GM12891 (cell line): ENCODE data around the gene EXTL1.

Experiments used
- DNase-seq: peaks from one replicate; pipeline ENCODE4 v3.0.0; 2011; ENCODE audit warnings: low spot score; ENCODE audit not compliant: insufficient read length
- FAIRE-seq: peaks from 2 replicates; lab custom pipeline; 2011; peaks lifted over from hg19 to GRCh38; lab: Jason Lieb, UNC
- PAX5 ChIP-seq: IDR thresholded peaks from 2 replicates; pipeline ENCODE4 v1.6.1; 2011; ENCODE audit warnings: low read length, moderate library complexity, mild to moderate bottlenecking; ENCODE audit not compliant: insufficient read depth, severe bottlenecking
- POLR2A ChIP-seq: IDR thresholded peaks from 2 replicates; pipeline ENCODE4 v1.6.1; 2011; ENCODE audit warnings: low read depth, low read length, control low read depth
- POLR2AphosphoS5 ChIP-seq: IDR thresholded peaks from 2 replicates; pipeline ENCODE4 v1.6.1; 2011; ENCODE audit warnings: low read depth, low read length, control low read depth
- POU2F2 ChIP-seq: IDR thresholded peaks from 2 replicates; pipeline ENCODE4 v1.6.1; 2011; ENCODE audit warnings: low read depth, mild to moderate bottlenecking, control low read depth, low read length, moderate library complexity
- SPI1 ChIP-seq: IDR thresholded peaks from 2 replicates; pipeline ENCODE4 v1.6.1; 2011; ENCODE audit warnings: low read depth, low read length, control low read depth
- TAF1 ChIP-seq: IDR thresholded peaks from 2 replicates; pipeline ENCODE4 v1.6.1; 2011; ENCODE audit warnings: low read depth, low read length, control low read depth

Gene EXTL1

DNA sequence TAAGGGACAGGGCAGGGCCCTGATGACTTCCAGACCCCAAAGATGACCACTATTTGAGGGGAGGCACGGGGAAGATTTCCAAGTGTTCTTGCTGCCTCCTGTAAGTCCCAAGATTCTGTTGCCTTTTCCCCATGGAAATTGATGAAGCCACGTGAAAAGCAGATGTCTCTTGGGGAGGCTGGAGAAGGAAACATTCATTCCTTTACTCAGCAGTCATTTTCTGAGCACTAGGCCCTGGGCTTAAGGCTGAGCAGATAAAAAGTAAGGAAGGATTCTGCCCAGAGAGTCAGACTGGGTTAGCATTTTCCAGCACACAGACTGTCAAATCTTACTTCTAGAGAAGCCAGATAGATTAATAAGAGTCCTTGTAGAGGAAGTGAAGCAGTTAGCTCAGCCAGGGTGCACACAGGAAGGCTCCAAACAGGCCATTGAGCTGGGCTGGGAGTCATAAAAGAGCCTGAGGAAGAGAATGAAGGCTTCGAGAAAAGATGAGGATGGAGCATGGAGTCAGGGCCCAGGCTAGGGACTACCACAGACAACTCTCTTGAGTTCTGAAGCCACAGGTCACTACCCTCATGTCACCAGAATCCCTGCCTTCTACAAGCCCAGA is 10.1 kb downstream of the EXTL1 start:
- TF ChIP-seq TAF1 (no peak), POLR2A (no peak), POU2F2 (no peak), POLR2AphosphoS5 (no peak), SPI1 (no peak), PAX5 (no peak)
- DNase-seq (no peak), FAIRE-seq (no peak)

DNA sequence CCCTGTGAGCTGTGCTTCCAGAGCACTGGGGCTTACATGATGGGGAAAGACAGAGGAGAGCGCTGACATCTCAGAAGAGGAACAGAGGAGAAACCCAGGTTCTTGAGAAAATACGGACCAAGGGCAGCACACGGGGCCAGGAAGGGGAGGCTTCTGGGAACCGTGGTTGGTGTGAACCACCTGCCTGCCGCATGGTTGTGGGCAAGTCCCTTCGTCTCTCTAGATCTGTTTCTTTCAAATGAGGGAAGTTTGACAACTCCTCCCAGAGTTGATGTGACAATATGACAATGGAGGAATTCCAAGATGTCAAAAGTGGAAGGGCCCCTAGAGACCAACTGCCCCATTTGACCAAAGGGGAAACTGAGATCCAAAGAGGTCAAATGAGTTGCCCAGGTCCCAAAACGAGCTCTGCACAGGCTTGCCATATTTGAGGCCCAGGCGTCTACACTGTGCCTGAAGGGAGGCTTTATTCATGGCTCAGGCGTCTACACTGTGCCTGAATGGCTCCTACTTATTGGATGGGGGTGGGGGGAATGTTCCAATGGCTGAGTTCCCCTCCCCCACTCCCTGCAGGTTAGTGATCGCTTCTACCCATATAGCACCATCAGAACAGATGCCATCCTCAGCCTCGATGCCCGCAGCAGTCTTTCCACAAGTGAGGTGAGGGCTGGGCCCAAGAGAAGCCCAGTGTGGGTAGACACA is 11.2 kb downstream of the EXTL1 start:
- no peak for TF ChIP-seq PAX5
- no peak for TF ChIP-seq SPI1
- DNase-seq (no peak), FAIRE-seq (no peak)

DNA sequence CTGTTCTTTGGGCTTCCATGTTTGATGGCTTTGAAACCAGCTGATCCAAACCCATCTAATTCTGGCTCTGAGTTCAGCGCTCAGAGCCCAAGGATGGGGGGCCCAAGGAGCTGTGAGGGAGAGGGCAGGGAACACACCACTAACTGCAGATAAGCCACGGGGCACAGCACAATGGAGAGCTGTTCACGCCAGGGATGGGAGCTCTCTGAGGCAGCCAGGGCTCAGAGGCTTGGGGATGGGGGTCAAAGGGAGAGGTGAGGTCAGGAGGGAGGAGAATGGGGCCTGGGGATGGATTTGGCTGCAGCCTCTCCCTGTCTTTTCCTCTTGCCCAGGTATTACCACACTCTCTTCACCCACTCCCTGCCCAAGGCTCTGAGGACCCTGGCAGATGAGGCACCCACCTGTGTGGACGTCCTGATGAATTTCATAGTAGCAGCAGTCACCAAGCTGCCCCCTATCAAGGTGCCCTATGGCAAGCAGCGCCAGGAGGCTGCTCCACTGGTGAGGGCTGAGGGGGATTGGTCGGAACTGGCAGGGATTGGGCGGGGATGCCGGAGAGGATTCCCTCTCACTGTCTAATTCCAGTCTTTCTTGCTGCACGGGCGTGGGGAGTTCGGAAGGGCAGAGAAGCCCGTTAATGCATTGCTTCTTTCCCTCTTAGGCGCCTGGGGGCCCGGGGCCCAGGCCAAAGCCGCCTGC is 13.1 kb downstream of the EXTL1 start:
- FAIRE-seq (no peak), DNase-seq (no peak)
- TF ChIP-seq POU2F2 (no peak), POLR2AphosphoS5 (no peak), TAF1 (no peak), POLR2A (no peak), PAX5 (no peak), SPI1 (no peak)

DNA sequence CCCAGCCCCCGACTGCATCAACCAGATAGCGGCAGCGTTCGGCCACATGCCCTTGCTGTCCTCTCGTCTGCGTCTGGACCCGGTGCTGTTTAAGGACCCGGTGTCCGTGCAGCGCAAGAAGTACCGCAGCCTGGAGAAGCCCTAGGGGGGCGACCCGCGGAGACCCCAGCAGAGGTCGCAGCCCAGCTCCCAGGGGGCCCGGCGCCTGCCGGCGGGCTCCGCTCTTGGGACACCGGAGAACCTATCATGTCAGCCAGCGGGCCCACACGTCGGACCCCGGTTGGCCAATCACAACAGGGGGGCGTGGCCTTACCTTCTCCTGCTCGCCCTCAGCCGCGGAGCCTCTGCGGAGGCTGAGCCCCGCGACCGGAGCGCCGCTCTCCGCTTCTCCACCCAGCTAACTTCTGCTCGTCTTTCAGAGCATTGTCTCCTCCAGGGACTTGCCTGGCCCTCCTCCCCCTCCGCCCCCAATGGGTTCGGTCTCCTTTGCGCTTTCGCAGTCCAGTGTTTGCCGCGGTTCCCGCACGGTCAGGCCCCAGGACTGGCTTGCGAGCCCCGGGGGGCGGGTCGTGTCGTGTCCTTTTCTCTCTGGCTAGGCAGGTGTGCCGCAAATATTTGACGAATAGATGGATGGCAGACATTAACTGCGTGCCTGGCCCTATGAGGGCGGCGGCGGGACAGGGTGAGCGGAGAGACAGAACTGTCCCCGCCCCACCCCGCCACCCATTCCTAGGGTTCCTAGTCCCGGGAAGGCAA is 13.8 kb downstream of the EXTL1 start:
- TF ChIP-seq PAX5, result no peak
- no peak for TF ChIP-seq POLR2A
- TF ChIP-seq POLR2AphosphoS5, result no peak
- no peak for TF ChIP-seq POU2F2
- no peak for TF ChIP-seq TAF1
- TF ChIP-seq SPI1, result no peak
- FAIRE-seq, result peak; percentile 98
- DNase-seq, result peak; percentile 98

DNA sequence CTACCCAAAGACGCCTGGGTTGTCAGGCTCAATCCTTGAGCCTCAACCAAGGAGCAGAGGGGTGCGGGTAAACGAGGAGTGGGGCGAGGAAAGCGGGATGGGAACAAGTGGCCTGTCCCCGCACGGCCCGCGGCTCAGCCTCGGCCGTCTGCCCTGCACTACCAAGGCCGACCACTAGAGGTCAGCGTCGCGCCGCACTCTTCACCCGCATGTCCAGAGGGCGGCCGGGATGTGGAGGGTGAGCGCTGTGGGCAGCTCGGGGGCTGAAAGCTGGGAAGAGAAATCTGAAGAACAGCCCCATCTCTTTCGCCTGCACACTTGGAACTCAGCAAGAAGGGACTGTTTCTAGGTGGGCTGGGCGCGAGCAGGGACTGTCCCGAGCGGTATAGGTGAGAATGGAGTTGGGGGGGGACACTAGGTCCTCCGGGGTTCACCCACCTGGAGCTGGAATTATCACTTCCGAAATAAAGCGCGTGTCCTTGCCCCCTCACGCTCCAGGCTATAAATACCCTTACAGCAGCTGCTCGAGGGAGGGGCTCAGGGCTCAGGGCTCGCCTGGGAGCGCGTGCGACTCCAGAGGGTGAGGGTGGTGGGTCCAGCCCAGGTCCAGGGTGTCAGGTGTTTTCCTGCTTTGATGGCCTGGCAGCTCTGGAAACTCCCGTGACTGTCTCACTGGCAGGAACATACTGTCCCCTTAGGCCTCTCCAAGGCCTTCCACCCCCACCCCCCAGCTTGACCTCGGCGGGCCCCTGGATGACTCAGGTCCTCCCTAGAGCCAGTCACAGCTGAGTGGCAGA is 14.6 kb downstream of the EXTL1 start:
- DNase-seq, result peak; percentile 91
- FAIRE-seq, result no peak
- TF ChIP-seq TAF1 (no peak), POLR2A (no peak), POU2F2 (no peak), POLR2AphosphoS5 (no peak), PAX5 (no peak), SPI1 (no peak)

DNA sequence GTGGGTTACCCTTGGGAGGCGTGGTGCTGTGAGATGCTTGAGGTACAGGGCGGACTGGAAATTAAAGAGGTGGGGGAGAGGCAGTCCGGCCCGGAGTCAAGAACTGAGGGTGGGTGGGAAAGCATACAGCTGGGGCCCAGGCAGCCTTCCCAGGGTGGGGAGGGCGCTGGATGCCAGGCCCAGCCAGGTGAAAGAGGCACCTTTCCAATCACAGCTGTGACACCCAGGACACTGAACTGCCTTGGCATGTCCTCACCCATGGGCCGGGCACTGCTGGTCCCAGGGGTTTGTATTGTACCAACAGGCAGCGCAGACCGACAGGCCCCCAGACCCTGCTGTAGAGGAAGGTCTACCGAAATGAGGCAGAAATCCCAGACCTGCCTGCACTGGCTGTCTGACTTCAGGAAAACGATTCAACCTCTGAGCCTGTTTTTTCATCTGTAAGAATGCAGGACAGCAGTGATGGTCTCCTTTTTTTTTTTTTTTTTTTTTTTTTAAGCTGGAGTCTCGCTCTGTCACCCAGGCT is 15.2 kb downstream of the EXTL1 start:
- no peak for TF ChIP-seq POLR2A
- no peak for TF ChIP-seq POLR2AphosphoS5
- TF ChIP-seq PAX5, result no peak
- no peak for TF ChIP-seq POU2F2
- no peak for TF ChIP-seq TAF1
- TF ChIP-seq SPI1, result no peak
- FAIRE-seq, result no peak

DNA sequence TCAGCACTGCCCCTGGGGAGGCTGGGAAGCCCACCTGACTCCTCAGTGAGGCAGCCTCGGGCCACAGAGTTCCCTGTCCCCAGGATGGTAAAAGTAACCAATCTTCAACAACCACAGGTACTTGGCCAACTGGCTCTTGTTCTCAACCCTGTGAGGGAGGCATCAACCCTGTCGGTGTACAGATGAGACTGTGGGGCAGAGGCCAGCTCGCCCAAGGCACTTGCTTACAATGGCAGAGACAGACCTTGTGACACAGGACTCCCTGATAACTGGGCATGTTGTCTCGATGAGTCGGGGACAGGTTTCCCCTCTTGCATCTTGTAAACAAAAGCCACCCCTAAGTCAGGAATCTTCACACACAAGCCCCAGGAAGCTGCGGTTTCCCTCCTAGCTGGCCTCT is 16.3 kb downstream of the EXTL1 start:
- no peak for TF ChIP-seq SPI1
- no peak for TF ChIP-seq POLR2A
- no peak for TF ChIP-seq POU2F2
- TF ChIP-seq TAF1, result no peak
- no peak for TF ChIP-seq PAX5
- no peak for TF ChIP-seq POLR2AphosphoS5
- DNase-seq (no peak), FAIRE-seq (no peak)

More for the DNA sequence above, 15.2 kb downstream of the EXTL1 start:
- no peak for DNase-seq

- DNase-seq (no peak), FAIRE-seq (no peak)
- TF ChIP-seq SPI1, result no peak
- TF ChIP-seq POU2F2, result no peak
- TF ChIP-seq TAF1, result no peak
- no peak for TF ChIP-seq POLR2A
- TF ChIP-seq PAX5, result no peak
- TF ChIP-seq POLR2AphosphoS5, result no peak
Measured at GRCh38 chr1:26038477-26038876, 16.9 kb downstream of the EXTL1 start.
